ENCODE data around the gene PDZD2.

DNA sequence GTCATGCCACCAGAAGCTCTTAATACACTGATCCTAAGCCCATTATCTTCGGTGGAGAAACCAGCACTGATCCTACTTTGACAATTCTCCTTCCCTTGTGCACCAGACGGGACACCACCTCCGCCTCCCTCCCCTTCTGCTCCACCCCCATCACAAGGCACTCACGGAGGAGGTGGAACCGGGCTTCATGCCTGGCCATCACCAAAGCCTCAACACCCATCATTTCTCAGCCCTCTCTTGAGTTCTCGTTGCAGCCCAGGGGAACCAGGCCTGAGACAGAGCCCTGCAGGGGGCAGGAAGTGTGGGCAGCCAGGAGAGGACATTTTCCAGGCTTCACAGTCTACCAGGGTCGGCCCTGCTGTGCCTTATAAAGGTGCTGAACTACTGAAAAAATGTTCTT is 374.7 kb downstream of the PDZD2 start:
- TF ChIP-seq CTCF (IDR thresholded peaks at IDR 0.05) (no peak), POLR2A (IDR thresholded peaks at IDR 0.05) (no peak)

All from sigmoid colon (tissue), 3 donors.